K562 (cell line): ENCODE data around the gene ZNHIT2. TPM values are rescaled to one million over a fixed set of nuclear protein-coding genes. Genes with fewer than 3 reads are reported as not detected.

Experiments
- CXXC5 ChIP-seq: fragments of 250-450 bp; sonication (Bioruptor Pico); IDR thresholded peaks from 2 replicates; pipeline ENCODE4 v1.8.0; 2022; ENCODE audit warnings: inconsistent platforms, mild to moderate bottlenecking, moderate library complexity
- FOXK1 ChIP-seq: sonication (generic); formaldehyde crosslinking; IDR thresholded peaks from 2 replicates; pipeline ENCODE4 v1.8.0; 2022; ENCODE audit warnings: missing genetic modification reagents, mild to moderate bottlenecking, borderline replicate concordance
- NFE2L1 ChIP-seq: fragments of 450-650 bp; IDR thresholded peaks from 2 replicates; pipeline ENCODE4 v1.6.1; 2016; ENCODE audit warnings: missing genetic modification characterization, low read depth, mild to moderate bottlenecking, missing compliant biosample characterization, moderate library complexity, borderline replicate concordance
- PCBP1 ChIP-seq: fragments of 200-400 bp; formaldehyde crosslinking; IDR thresholded peaks from 2 replicates; pipeline ENCODE4 v1.6.1; 2018; ENCODE audit warnings: mild to moderate bottlenecking, low read depth, low read length; ENCODE audit not compliant: poor library complexity, severe bottlenecking
- TBP ChIP-seq: optimal IDR thresholded peaks from 2 replicates; pipeline ENCODE3; 2011; ENCODE audit warnings: low read depth, low read length, improper control_type of control experiment
- ZNF316 ChIP-seq: fragments of 450-650 bp; IDR thresholded peaks from 2 replicates; pipeline ENCODE4 v1.6.1; 2016
- polyA plus RNA-seq, 8 experiments: library from polyadenylated mRNA; depleted of rRNA in 4 of 8; stranded (reverse) in 5 of 8; unstranded in 3 of 8; fragments of >200 nt; fragmentation: Nextera tagmentation in 2 of 8; fragmentation: Illumina TruSeq in 1 of 8; extraction: Ambion mirVana in 2 of 8; extraction: Trizol in 1 of 8; gene quantifications; 2 replicates each; pipeline versions ENCODE4 v1.2.1 to v1.2.3, GENCODE V29; 2011 to 2014; ENCODE audit warnings: inconsistent platforms in 1 of 8, missing spikeins in 1 of 8
- total RNA-seq, 7 experiments: library from RNA; depleted of rRNA in 6 of 7; stranded (reverse); fragments of >200 nt in 6 of 7; fragmentation: Illumina TruSeq in 2 of 7; extraction: Trizol in 2 of 7; gene quantifications; 2 replicates each; pipeline versions ENCODE4 v1.2.1 to v1.2.3, GENCODE V29; 2011 to 2021; ENCODE audit warnings: low replicate concordance in 1 of 7
- TF ChIP-seq, protein P1 (sequence below): sonication (generic); formaldehyde crosslinking; IDR thresholded peaks from 2 replicates; pipeline ENCODE4 v1.8.1; 2023; ENCODE audit warnings: mild to moderate bottlenecking, missing genetic modification reagents
- TF ChIP-seq, protein P2 (sequence below): fragments of 450-650 bp; formaldehyde crosslinking; IDR thresholded peaks from 2 replicates; pipeline ENCODE4 v1.4.0; 2020; ENCODE audit warnings: mild to moderate bottlenecking, moderate library complexity
- TF ChIP-seq, protein P3 (sequence below): sonication (generic); formaldehyde crosslinking; IDR thresholded peaks from 2 replicates; pipeline ENCODE4 v1.8.0; 2023; ENCODE audit warnings: mild to moderate bottlenecking, missing genetic modification reagents
- TF ChIP-seq, protein P4 (sequence below): fragments of 450-650 bp; conservative IDR thresholded peaks from 2 replicates; pipeline ENCODE4 v1.6.1; 2016; ENCODE audit warnings: missing genetic modification characterization, low read depth, mild to moderate bottlenecking, control low read depth, missing compliant biosample characterization
- TF ChIP-seq, protein P5 (sequence below): fragments of 250-450 bp; sonication (Bioruptor Pico); IDR thresholded peaks from 2 replicates; pipeline ENCODE4 v1.8.0; 2022; ENCODE audit warnings: moderate library complexity, mild to moderate bottlenecking, inconsistent platforms
- TF ChIP-seq, protein P6 (sequence below): sonication (generic); formaldehyde crosslinking; IDR thresholded peaks from 2 replicates; pipeline ENCODE4 v1.5.0; 2020; ENCODE audit warnings: missing genetic modification reagents
- TF ChIP-seq, protein P7 (sequence below): fragments of 250-450 bp; sonication (Bioruptor Pico); IDR thresholded peaks from 2 replicates; pipeline ENCODE4 v1.8.0; 2021; ENCODE audit warnings: mild to moderate bottlenecking, moderate library complexity

Gene ZNHIT2
- total and polyA plus RNA-seq, 9 of the 15 experiments (the other 6 are each of a cell fraction or from before 2014, with no cell fraction given): 0.08 to 39.0 (median 2.5) TPM

- TF ChIP-seq, protein P1, sequence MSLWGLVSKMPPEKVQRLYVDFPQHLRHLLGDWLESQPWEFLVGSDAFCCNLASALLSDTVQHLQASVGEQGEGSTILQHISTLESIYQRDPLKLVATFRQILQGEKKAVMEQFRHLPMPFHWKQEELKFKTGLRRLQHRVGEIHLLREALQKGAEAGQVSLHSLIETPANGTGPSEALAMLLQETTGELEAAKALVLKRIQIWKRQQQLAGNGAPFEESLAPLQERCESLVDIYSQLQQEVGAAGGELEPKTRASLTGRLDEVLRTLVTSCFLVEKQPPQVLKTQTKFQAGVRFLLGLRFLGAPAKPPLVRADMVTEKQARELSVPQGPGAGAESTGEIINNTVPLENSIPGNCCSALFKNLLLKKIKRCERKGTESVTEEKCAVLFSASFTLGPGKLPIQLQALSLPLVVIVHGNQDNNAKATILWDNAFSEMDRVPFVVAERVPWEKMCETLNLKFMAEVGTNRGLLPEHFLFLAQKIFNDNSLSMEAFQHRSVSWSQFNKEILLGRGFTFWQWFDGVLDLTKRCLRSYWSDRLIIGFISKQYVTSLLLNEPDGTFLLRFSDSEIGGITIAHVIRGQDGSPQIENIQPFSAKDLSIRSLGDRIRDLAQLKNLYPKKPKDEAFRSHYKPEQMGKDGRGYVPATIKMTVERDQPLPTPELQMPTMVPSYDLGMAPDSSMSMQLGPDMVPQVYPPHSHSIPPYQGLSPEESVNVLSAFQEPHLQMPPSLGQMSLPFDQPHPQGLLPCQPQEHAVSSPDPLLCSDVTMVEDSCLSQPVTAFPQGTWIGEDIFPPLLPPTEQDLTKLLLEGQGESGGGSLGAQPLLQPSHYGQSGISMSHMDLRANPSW: peak; percentile 76
- TF ChIP-seq, protein P2, sequence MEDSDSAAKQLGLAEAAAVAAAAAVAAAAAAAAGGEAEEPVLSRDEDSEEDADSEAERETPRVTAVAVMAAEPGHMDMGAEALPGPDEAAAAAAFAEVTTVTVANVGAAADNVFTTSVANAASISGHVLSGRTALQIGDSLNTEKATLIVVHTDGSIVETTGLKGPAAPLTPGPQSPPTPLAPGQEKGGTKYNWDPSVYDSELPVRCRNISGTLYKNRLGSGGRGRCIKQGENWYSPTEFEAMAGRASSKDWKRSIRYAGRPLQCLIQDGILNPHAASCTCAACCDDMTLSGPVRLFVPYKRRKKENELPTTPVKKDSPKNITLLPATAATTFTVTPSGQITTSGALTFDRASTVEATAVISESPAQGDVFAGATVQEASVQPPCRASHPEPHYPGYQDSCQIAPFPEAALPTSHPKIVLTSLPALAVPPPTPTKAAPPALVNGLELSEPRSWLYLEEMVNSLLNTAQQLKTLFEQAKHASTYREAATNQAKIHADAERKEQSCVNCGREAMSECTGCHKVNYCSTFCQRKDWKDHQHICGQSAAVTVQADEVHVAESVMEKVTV: peak; percentile 42; the same call in 1 of the 2 replicates
- TF ChIP-seq FOXK1 (CRISPR knock-in tag) (no peak), PCBP1 (peak; percentile 87), ZNF316 (no peak), NFE2L1 (no peak), CXXC5 (CRISPR knock-in tag) (peak; percentile 96), TBP (peak; percentile 50)
- TF ChIP-seq, protein P3, sequence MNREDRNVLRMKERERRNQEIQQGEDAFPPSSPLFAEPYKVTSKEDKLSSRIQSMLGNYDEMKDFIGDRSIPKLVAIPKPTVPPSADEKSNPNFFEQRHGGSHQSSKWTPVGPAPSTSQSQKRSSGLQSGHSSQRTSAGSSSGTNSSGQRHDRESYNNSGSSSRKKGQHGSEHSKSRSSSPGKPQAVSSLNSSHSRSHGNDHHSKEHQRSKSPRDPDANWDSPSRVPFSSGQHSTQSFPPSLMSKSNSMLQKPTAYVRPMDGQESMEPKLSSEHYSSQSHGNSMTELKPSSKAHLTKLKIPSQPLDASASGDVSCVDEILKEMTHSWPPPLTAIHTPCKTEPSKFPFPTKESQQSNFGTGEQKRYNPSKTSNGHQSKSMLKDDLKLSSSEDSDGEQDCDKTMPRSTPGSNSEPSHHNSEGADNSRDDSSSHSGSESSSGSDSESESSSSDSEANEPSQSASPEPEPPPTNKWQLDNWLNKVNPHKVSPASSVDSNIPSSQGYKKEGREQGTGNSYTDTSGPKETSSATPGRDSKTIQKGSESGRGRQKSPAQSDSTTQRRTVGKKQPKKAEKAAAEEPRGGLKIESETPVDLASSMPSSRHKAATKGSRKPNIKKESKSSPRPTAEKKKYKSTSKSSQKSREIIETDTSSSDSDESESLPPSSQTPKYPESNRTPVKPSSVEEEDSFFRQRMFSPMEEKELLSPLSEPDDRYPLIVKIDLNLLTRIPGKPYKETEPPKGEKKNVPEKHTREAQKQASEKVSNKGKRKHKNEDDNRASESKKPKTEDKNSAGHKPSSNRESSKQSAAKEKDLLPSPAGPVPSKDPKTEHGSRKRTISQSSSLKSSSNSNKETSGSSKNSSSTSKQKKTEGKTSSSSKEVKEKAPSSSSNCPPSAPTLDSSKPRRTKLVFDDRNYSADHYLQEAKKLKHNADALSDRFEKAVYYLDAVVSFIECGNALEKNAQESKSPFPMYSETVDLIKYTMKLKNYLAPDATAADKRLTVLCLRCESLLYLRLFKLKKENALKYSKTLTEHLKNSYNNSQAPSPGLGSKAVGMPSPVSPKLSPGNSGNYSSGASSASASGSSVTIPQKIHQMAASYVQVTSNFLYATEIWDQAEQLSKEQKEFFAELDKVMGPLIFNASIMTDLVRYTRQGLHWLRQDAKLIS: peak; percentile 70
- TF ChIP-seq, protein P4, sequence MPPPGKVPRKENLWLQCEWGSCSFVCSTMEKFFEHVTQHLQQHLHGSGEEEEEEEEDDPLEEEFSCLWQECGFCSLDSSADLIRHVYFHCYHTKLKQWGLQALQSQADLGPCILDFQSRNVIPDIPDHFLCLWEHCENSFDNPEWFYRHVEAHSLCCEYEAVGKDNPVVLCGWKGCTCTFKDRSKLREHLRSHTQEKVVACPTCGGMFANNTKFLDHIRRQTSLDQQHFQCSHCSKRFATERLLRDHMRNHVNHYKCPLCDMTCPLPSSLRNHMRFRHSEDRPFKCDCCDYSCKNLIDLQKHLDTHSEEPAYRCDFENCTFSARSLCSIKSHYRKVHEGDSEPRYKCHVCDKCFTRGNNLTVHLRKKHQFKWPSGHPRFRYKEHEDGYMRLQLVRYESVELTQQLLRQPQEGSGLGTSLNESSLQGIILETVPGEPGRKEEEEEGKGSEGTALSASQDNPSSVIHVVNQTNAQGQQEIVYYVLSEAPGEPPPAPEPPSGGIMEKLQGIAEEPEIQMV (tag): no peak
- TF ChIP-seq, protein P5, sequence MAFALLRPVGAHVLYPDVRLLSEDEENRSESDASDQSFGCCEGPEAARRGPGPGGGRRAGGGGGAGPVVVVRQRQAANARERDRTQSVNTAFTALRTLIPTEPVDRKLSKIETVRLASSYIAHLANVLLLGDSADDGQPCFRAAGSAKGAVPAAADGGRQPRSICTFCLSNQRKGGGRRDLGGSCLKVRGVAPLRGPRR (CRISPR knock-in tag): no peak
- TF ChIP-seq, protein P6, sequence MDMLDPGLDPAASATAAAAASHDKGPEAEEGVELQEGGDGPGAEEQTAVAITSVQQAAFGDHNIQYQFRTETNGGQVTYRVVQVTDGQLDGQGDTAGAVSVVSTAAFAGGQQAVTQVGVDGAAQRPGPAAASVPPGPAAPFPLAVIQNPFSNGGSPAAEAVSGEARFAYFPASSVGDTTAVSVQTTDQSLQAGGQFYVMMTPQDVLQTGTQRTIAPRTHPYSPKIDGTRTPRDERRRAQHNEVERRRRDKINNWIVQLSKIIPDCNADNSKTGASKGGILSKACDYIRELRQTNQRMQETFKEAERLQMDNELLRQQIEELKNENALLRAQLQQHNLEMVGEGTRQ (CRISPR knock-in tag): no peak
- TF ChIP-seq, protein P7, sequence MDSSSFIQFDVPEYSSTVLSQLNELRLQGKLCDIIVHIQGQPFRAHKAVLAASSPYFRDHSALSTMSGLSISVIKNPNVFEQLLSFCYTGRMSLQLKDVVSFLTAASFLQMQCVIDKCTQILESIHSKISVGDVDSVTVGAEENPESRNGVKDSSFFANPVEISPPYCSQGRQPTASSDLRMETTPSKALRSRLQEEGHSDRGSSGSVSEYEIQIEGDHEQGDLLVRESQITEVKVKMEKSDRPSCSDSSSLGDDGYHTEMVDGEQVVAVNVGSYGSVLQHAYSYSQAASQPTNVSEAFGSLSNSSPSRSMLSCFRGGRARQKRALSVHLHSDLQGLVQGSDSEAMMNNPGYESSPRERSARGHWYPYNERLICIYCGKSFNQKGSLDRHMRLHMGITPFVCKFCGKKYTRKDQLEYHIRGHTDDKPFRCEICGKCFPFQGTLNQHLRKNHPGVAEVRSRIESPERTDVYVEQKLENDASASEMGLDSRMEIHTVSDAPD: no peak
These were observed 33.5 kb downstream of the ZNHIT2 start, which contains the start of the genes CDCA5 and ZFPL1 (continued) for GRCh38 chr11:65083834-65084597.
